ENCODE results near the gene TTI1.

Gene TTI1

GRCh38 chr20:37988306-37988954 lies 44.8 kb downstream of the TTI1 start:
- no peak overlapping the region for H3K14ac ChIP-seq (ENCODE audit: low read length)
- H4K8ac ChIP-seq (ENCODE audit: low read depth, low read length): no peak overlapping the region
- no peak for DNase-seq (ENCODE audit: low spot score)
- H3K4me2 ChIP-seq (ENCODE audit: insufficient read depth, low read length, poor library complexity, severe bottlenecking): no peak overlapping the region
- peaks cover 13 to 93% of the 10 kb centered on the region in 2 donors for H3K36me3 ChIP-seq (replicated peaks in 1 of 2; ENCODE audit: control insufficient read depth in 2 of 2, insufficient read depth in 2 of 2, low read length in 2 of 2)
- no peak overlapping the region for H3K4ac ChIP-seq (ENCODE audit: low read length)
- H3K27me3 ChIP-seq (ENCODE audit: control insufficient read depth in 3 of 3, insufficient read depth in 3 of 3, low read depth in 1 of 3, low read length in 3 of 3): no peaks in the 10 kb centered on the region
- no peak overlapping the region for H4K91ac ChIP-seq (ENCODE audit: low read depth, low read length, poor library complexity)
- H2BK120ac ChIP-seq (ENCODE audit: low read depth, low read length): no peak overlapping the region
- H2BK12ac ChIP-seq (ENCODE audit: low read length): no peak overlapping the region
- no peak overlapping the region for H3K4me3 ChIP-seq (ENCODE audit: low read length in 2 of 2)
- no peak overlapping the region for H3K27ac ChIP-seq (replicated peaks; ENCODE audit: low read length)
- H3K79me1 ChIP-seq (ENCODE audit: low read depth, low read length): no peaks in the 10 kb centered on the region
- H2BK15ac ChIP-seq (ENCODE audit: low read length): no peak overlapping the region
- H2BK5ac ChIP-seq (ENCODE audit: low read length): no peak overlapping the region
- H3K4me1 ChIP-seq (ENCODE audit: control insufficient read depth in 2 of 2, insufficient read depth in 1 of 2, low read depth in 1 of 2, low read length in 2 of 2): peaks cover 9 to 13% of the 10 kb centered on the region in 2 donors
- H2AFZ ChIP-seq (ENCODE audit: low read length): no peak overlapping the region
- H3K9ac ChIP-seq (ENCODE audit: low read depth, low read length, poor library complexity): no peak overlapping the region
- WGBS, 2 donors (ENCODE audit: extremely low coverage in 2 of 2, insufficient read length in 2 of 2, insufficient replicate concordance in 1 of 2): no CpG with 5 or more reads among the region's 5 CpGs
- no peaks in the 10 kb centered on the region for H3K9me3 ChIP-seq (replicated peaks in 1 of 2; ENCODE audit: control insufficient read depth in 2 of 2, insufficient read depth in 1 of 2, low read depth in 1 of 2, low read length in 2 of 2)
- H3K18ac ChIP-seq (ENCODE audit: low read length): no peak overlapping the region
- H3K23ac ChIP-seq (ENCODE audit: low read depth, low read length, poor library complexity): no peak overlapping the region
- H2AK5ac ChIP-seq (ENCODE audit: low read depth, low read length): no peak overlapping the region

- peaks cover 9 to 12% of the 10 kb centered on the region in 2 donors for H3K4me1 ChIP-seq (ENCODE audit: control insufficient read depth in 2 of 2, insufficient read depth in 1 of 2, low read depth in 1 of 2, low read length in 2 of 2)
- no peak overlapping the region for H2BK120ac ChIP-seq (ENCODE audit: low read depth, low read length)
- peaks cover 15 to 95% of the 10 kb centered on the region in 2 donors for H3K36me3 ChIP-seq (replicated peaks in 1 of 2; ENCODE audit: control insufficient read depth in 2 of 2, insufficient read depth in 2 of 2, low read length in 2 of 2)
- H3K27me3 ChIP-seq (ENCODE audit: control insufficient read depth in 3 of 3, insufficient read depth in 3 of 3, low read depth in 1 of 3, low read length in 3 of 3): no peaks in the 10 kb centered on the region
- no peak overlapping the region for H3K23ac ChIP-seq (ENCODE audit: low read depth, low read length, poor library complexity)
- no peak overlapping the region for H3K9ac ChIP-seq (ENCODE audit: low read depth, low read length, poor library complexity)
- H3K14ac ChIP-seq (ENCODE audit: low read length): no peak overlapping the region
- DNase-seq (ENCODE audit: low spot score): no peak
- H2AK5ac ChIP-seq (ENCODE audit: low read depth, low read length): no peak overlapping the region
- H2BK15ac ChIP-seq (ENCODE audit: low read length): no peak overlapping the region
- H3K4me2 ChIP-seq (ENCODE audit: insufficient read depth, low read length, poor library complexity, severe bottlenecking): no peak overlapping the region
- no peak overlapping the region for H2BK5ac ChIP-seq (ENCODE audit: low read length)
- no peaks in the 10 kb centered on the region for H3K79me1 ChIP-seq (ENCODE audit: low read depth, low read length)
- H4K91ac ChIP-seq (ENCODE audit: low read depth, low read length, poor library complexity): no peak overlapping the region
- no peak overlapping the region for H3K4me3 ChIP-seq (ENCODE audit: low read length in 2 of 2)
- H3K18ac ChIP-seq (ENCODE audit: low read length): no peak overlapping the region
- no peaks in the 10 kb centered on the region for H3K9me3 ChIP-seq (replicated peaks in 1 of 2; ENCODE audit: control insufficient read depth in 2 of 2, insufficient read depth in 1 of 2, low read depth in 1 of 2, low read length in 2 of 2)
- no peak overlapping the region for H3K27ac ChIP-seq (replicated peaks; ENCODE audit: low read length)
- no peak overlapping the region for H3K4ac ChIP-seq (ENCODE audit: low read length)
- H2AFZ ChIP-seq (ENCODE audit: low read length): no peak overlapping the region
- H2BK12ac ChIP-seq (ENCODE audit: low read length): no peak overlapping the region
- no CpG with 5 or more reads among the region's 12 CpGs for WGBS, 2 donors (ENCODE audit: extremely low coverage in 2 of 2, insufficient read length in 2 of 2, insufficient replicate concordance in 1 of 2)
- H4K8ac ChIP-seq (ENCODE audit: low read depth, low read length): no peak overlapping the region
These were observed 45.5 kb downstream of the TTI1 start for GRCh38 chr20:37987602-37988290.

GRCh38 chr20:37986873-37987601 lies 46.2 kb downstream of the TTI1 start:
- H3K36me3 ChIP-seq (replicated peaks in 1 of 2; ENCODE audit: control insufficient read depth in 2 of 2, insufficient read depth in 2 of 2, low read length in 2 of 2): peaks cover 15 to 94% of the 10 kb centered on the region in 2 donors

More at GRCh38 chr20:37986873-37987601, 46.2 kb downstream of the TTI1 start:
- no CpG with 5 or more reads among the region's 9 CpGs for WGBS, 2 donors (ENCODE audit: extremely low coverage in 2 of 2, insufficient read length in 2 of 2, insufficient replicate concordance in 1 of 2)
- H2BK120ac ChIP-seq (ENCODE audit: low read depth, low read length): no peak overlapping the region
- H4K8ac ChIP-seq (ENCODE audit: low read depth, low read length): no peak overlapping the region
- no peak overlapping the region for H3K18ac ChIP-seq (ENCODE audit: low read length)
- H3K27ac ChIP-seq (replicated peaks; ENCODE audit: low read length): peak overlapping the region; percentile 7
- no peak overlapping the region for H3K23ac ChIP-seq (ENCODE audit: low read depth, low read length, poor library complexity)
- no peak overlapping the region for H2BK15ac ChIP-seq (ENCODE audit: low read length)
- no peak overlapping the region for H4K91ac ChIP-seq (ENCODE audit: low read depth, low read length, poor library complexity)
- H2AFZ ChIP-seq (ENCODE audit: low read length): no peak overlapping the region
- H2BK12ac ChIP-seq (ENCODE audit: low read length): no peak overlapping the region
- no peak overlapping the region for H3K4ac ChIP-seq (ENCODE audit: low read length)
- DNase-seq (ENCODE audit: low spot score): peak; percentile 29
- no peaks in the 10 kb centered on the region for H3K9me3 ChIP-seq (replicated peaks in 1 of 2; ENCODE audit: control insufficient read depth in 2 of 2, insufficient read depth in 1 of 2, low read depth in 1 of 2, low read length in 2 of 2)
- no peak overlapping the region for H3K9ac ChIP-seq (ENCODE audit: low read depth, low read length, poor library complexity)
- no peak overlapping the region for H3K14ac ChIP-seq (ENCODE audit: low read length)
- no peak overlapping the region for H3K4me2 ChIP-seq (ENCODE audit: insufficient read depth, low read length, poor library complexity, severe bottlenecking)
- no peaks in the 10 kb centered on the region for H3K27me3 ChIP-seq (ENCODE audit: control insufficient read depth in 3 of 3, insufficient read depth in 3 of 3, low read depth in 1 of 3, low read length in 3 of 3)
- peaks cover 9 to 11% of the 10 kb centered on the region in 2 donors for H3K4me1 ChIP-seq (ENCODE audit: control insufficient read depth in 2 of 2, insufficient read depth in 1 of 2, low read depth in 1 of 2, low read length in 2 of 2)
- no peak overlapping the region for H2BK5ac ChIP-seq (ENCODE audit: low read length)
- H3K79me1 ChIP-seq (ENCODE audit: low read depth, low read length): no peaks in the 10 kb centered on the region
- no peak overlapping the region for H3K4me3 ChIP-seq (ENCODE audit: low read length in 2 of 2)
- H2AK5ac ChIP-seq (ENCODE audit: low read depth, low read length): no peak overlapping the region

Data from neuronal stem cell (in vitro differentiated cells).